ENCODE measurements around the gene IKZF4. TPM values are rescaled to one million over a fixed set of nuclear protein-coding genes. Genes with fewer than 3 reads are reported as not detected.
"Not testable (repeated sequence)": the region's sequence is repeated elsewhere in the genome, so short reads cannot be mapped to it uniquely, and the experiment has no call there.

The IKZF4 gene
- total and polyA plus RNA-seq, 7 donors = 1.6 to 8.2 (median 5.9) TPM

DNA sequence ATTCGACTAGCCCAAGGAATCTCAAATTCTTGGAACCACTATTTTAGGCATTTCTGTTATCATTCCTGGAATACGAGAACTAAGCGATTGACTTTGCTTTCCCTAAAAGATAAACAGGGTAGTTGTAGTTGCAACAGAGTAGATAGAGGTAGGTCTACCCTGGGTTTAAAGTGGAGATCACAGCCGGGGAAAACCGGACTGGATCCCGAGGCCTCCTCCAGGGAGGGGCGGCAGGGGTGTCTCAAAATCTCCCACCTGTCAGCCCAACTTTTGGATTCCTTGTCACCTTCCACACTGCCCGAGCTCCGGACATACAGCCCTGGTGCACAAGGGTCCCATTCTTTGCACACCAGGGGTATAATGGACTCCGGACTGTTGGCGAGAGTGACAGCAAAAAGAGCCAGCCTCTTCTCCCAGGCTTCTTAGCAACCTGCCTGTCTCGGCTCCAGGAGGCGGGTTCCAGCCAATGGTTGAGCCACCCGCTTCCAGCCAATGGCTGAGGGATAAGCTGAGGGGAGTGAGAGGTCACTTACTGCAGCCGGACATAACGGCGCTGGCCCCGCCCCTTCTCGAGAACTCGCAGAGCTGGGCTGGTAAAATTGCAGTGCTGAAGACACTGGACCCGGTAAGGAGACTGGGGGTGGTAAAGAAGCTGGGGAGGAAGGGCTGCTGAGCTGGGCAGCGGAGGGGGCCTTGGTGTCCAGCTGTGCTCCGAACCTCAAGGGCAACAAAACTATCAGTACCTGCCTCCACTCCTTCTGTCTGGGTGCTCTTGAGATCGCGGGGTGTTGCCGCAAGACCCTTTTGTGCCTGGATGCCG lies 23.9 kb upstream of the IKZF4 start, which contains the start of gene SUOX:
Gene SUOX (plus strand): TSS at position 562 of the 820 bp plus-strand sequence. CDS start 4,946 bp downstream, outside the sequence.
- Histone ChIP-seq H3K36me3 (ENCODE audit: insufficient read depth in 1 of 2, low read depth in 1 of 2) (peaks cover 7 to 38% of the 10 kb centered on the region in 2 donors), H3K27me3 (ENCODE audit: insufficient read depth in 3 of 3, low read length in 2 of 3) (no peaks in the 10 kb centered on the region), H3K9me3 (no peaks in the 10 kb centered on the region), H3K4me1 (peaks cover 17% of the 10 kb centered on the region), H3K4me3 (peak within 1 kb of the TSS; percentile 68), H3K27ac (peak within 1 kb of the TSS; percentile 84)
- 0 to 1% (median 1%) methylated on average over 27 of the region's 27 CpGs for WGBS, 3 donors
- peak; percentile 96 to 98 for DNase-seq
- intact Hi-C loops (cut with DNase I) = loop anchor here (2.0 to 10.0 kb wide), 3 partner anchors 40 to 108 kb away; partner anchors contain the start of genes PA2G4 (in 1 of the 2) and RPS26 (in 1 of the 2)
- peak; percentile 98 to 99 (median 98) for ATAC-seq
- TF ChIP-seq, protein P1, sequence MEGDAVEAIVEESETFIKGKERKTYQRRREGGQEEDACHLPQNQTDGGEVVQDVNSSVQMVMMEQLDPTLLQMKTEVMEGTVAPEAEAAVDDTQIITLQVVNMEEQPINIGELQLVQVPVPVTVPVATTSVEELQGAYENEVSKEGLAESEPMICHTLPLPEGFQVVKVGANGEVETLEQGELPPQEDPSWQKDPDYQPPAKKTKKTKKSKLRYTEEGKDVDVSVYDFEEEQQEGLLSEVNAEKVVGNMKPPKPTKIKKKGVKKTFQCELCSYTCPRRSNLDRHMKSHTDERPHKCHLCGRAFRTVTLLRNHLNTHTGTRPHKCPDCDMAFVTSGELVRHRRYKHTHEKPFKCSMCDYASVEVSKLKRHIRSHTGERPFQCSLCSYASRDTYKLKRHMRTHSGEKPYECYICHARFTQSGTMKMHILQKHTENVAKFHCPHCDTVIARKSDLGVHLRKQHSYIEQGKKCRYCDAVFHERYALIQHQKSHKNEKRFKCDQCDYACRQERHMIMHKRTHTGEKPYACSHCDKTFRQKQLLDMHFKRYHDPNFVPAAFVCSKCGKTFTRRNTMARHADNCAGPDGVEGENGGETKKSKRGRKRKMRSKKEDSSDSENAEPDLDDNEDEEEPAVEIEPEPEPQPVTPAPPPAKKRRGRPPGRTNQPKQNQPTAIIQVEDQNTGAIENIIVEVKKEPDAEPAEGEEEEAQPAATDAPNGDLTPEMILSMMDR (IDR thresholded peaks at IDR 0.05) = no peak

DNA sequence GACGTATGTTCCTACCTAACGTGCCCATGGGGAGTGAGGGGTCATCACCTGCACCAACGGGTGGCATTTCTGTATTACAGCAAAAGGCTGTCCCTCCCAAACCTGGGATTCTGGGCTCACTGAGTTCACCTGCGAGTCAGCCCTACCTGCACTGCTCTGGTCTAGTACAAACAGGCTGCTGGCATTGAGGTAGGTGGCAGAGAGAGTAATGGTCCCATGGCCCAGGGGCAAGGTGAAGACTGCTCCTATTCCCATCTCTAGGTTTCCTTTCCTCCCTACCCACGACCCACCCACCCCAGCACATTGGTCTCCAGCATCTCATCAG lies 23.3 kb upstream of the IKZF4 start:
- Histone ChIP-seq H3K27ac (peak overlapping the region; percentile 84), H3K27me3 (ENCODE audit: insufficient read depth in 3 of 3, low read length in 2 of 3) (no peaks in the 10 kb centered on the region), H3K36me3 (ENCODE audit: insufficient read depth in 1 of 2, low read depth in 1 of 2) (peaks cover 6 to 38% of the 10 kb centered on the region in 2 donors), H3K4me1 (peaks cover 17% of the 10 kb centered on the region), H3K4me3 (peak overlapping the region; percentile 68), H3K9me3 (no peaks in the 10 kb centered on the region)
- peak in 1 of 4 donors; percentile 6 for ATAC-seq
- intact Hi-C loops (cut with DNase I) = loop anchor here (2.0 to 10.0 kb wide), 3 partner anchors 40 to 107 kb away; partner anchors contain the start of genes PA2G4 (in 1 of the 2) and RPS26 (in 1 of the 2)
- TF ChIP-seq, protein P1 (IDR thresholded peaks at IDR 0.05) = no peak
- DNase-seq = no peak
- WGBS, 3 donors = 0 to 4% (median 2%) methylated on average over 5 of the region's 5 CpGs

DNA sequence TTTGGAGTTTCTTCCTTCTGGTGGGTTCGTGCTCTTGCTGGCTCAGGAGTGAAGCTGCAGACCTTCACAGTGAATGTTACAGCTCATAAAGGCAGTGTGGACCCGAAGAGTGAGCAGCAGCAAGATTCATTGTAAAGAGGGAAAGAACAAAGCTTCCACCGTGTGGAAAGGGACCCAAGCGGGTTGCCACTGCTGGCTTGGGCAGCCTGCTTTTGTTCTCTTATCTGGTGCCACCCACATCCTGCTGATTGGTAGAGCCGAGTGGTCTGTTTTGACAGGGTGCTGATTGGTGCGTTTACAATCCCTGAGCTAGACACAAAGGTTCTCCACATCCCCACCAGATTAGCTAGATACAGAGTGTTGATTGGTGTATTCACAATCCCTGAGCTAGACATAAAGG lies 21.3 kb upstream of the IKZF4 start:
- Histone ChIP-seq H3K4me1 (peaks cover 17% of the 10 kb centered on the region), H3K36me3 (ENCODE audit: insufficient read depth in 1 of 2, low read depth in 1 of 2) (peaks cover 0 to 34% of the 10 kb centered on the region in 2 donors)
- H3K9me3 ChIP-seq; H3K4me3 ChIP-seq; DNase-seq; H3K27me3 ChIP-seq (ENCODE audit: insufficient read depth in 3 of 3, low read length in 2 of 3); ATAC-seq; H3K27ac ChIP-seq: not testable (repeated sequence)
- WGBS, 3 donors = 56 to 84% (median 83%) methylated on average over 2 to 6 of the region's 6 CpGs
- intact Hi-C loops (cut with DNase I) = loop anchor here in 1 of 2 donors (5.0 to 10.0 kb wide), 2 partner anchors 38 to 105 kb away; partner anchors contain the start of gene PA2G4

DNA sequence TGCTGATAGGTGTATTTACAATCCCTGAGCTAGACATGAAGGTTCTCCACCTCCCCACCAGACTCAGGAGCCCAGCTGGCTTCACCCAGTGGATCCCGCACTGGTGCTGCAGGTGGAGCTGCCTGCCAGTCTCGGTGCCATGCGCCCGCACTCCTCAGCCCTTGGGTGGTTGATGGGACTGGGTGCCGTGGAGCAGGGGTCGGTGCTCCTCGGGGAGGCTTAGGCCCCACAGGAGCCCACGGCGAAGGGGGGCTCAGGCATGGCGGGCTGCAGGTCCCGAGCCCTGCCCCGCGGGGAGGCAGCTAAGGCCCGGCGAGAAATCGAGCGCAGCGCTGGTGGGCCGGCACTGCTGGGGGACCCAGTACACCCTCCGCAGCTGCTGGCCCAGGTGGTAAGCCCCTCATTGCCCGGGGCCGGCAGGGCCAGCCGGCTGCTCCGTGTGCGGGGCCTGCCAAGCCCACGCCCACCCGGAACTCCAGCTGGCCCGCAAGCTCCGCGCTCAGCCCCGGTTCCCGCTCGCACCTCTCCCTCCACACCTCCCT lies 20.8 kb upstream of the IKZF4 start:
- 78 to 89% (median 86%) methylated on average over 26 to 33 of the region's 33 CpGs for WGBS, 3 donors
- Histone ChIP-seq H3K36me3 (ENCODE audit: insufficient read depth in 1 of 2, low read depth in 1 of 2) (peaks cover 0 to 32% of the 10 kb centered on the region in 2 donors), H3K27ac (peak overlapping the region; percentile 78)

DNA sequence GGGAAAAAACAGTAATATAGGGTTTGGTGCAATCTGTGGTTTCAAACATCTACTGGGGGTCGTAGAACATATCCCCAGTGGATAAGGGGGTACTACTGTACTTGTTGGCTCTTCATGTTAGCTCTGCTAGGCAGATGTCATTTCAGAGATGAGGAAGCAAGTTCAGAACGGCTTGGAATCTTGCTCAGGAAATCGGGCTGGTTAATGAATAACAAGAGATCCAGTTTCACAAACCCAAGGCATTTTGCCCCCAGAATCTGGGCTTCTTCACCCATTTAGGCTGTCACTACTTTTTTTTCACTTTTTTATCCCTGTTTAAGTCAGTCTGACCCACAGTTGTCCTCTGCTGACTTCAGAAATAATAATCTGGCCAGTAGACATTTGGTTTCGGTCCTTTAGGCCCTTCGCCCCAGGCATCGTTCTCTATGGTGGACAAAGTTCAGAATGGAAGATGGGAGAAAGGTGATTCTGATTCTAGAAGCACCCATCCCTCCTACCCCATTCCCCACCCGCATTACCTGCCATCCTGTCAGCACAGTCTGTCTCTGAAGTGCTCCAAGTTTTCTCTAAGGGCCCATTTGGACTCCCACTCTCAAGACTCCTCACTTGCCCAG lies 19.2 kb upstream of the IKZF4 start:
- intact Hi-C loops (cut with DNase I) = loop anchor here in 1 of 2 donors (10.0 kb wide), 1 partner anchor 103 kb away; the partner anchor contains the start of gene PA2G4

More for the DNA sequence above, 20.8 kb upstream of the IKZF4 start:
- intact Hi-C loops (cut with DNase I) = loop anchor here (5.0 to 10.0 kb wide), 2 partner anchors 37 to 105 kb away; partner anchors contain the start of gene PA2G4 (in 2 of the 2)
- H3K9me3 ChIP-seq; DNase-seq; H3K27me3 ChIP-seq (ENCODE audit: insufficient read depth in 3 of 3, low read length in 2 of 3); ATAC-seq: not testable (repeated sequence)
- Histone ChIP-seq H3K4me1 (peaks cover 17% of the 10 kb centered on the region), H3K4me3 (peak overlapping the region; percentile 50)

DNA sequence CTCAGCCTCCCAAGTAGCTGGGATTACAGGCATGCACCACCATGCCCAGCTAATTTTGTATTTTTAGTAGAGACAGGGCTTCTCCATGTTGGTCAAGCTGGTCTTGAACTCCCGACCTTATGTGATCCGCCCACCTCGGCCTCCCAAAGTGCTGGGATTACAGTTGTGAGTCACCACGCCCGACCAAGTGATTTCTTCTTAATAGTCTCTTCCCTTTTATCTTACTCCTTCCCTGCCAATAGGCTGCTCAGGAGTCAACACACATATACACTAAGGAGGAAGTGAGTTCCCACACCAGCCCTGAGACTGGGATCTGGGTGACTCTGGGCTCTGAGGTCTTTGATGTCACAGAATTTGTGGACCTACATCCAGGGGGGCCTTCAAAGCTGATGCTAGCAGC lies 17.5 kb upstream of the IKZF4 start:
- not testable (repeated sequence) for H3K27me3 ChIP-seq (ENCODE audit: insufficient read depth in 3 of 3, low read length in 2 of 3); ATAC-seq; H3K27ac ChIP-seq; H3K4me3 ChIP-seq; H3K4me1 ChIP-seq; H3K9me3 ChIP-seq; DNase-seq
- 81 to 91% (median 85%) methylated on average over 5 of the region's 5 CpGs for WGBS, 3 donors
- H3K36me3 ChIP-seq (ENCODE audit: insufficient read depth in 1 of 2, low read depth in 1 of 2) = peaks cover 0 to 28% of the 10 kb centered on the region in 2 donors
- intact Hi-C loops (cut with DNase I) = loop anchor here in 1 of 2 donors (10.0 kb wide), 1 partner anchor 101 kb away; the partner anchor contains the start of gene PA2G4

More for the DNA sequence above, 19.2 kb upstream of the IKZF4 start:
- DNase-seq = no peak
- H3K27me3 ChIP-seq (ENCODE audit: insufficient read depth in 3 of 3, low read length in 2 of 3) = no peaks in the 10 kb centered on the region
- H3K9me3 ChIP-seq = no peaks in the 10 kb centered on the region
- no peak for ATAC-seq
- H3K36me3 ChIP-seq (ENCODE audit: insufficient read depth in 1 of 2, low read depth in 1 of 2) = peaks cover 0 to 28% of the 10 kb centered on the region in 2 donors
- no peak overlapping the region for H3K4me3 ChIP-seq
- WGBS, 3 donors = 62 to 75% (median 69%) methylated on average over 7 of the region's 7 CpGs
- peak overlapping the region; percentile 78 for H3K27ac ChIP-seq
- TF ChIP-seq, protein P1 (IDR thresholded peaks at IDR 0.05) = no peak
- peaks cover 17% of the 10 kb centered on the region for H3K4me1 ChIP-seq
